IMR-90 (cell line): Measurements from ENCODE around the gene SLC8A3. TPM values are rescaled to one million over a fixed set of nuclear protein-coding genes. Genes with fewer than 3 reads are reported as not detected.

Experiments
- ATAC-seq: fragments of 200-7000 bp; cut with Tn5 transposase; 2 replicates; pipeline ENCODE4 v1.9.1; 2020; ENCODE audit warnings: low read depth, mild to moderate bottlenecking, moderate library complexity
- BruUV-seq: library from RNA; stranded (reverse); fragments of 400-500 nt; replicated peaks from 2 replicates; lab custom pipeline; 2021; lab: Mats Ljungman, UMichigan
- CTCF ChIA-PET: fragments of 300-600 bp; formaldehyde crosslinking; extraction: SDS; loops from one replicate; lab custom pipeline; 2021; ENCODE audit warnings: antibody characterized with exemption; lab: Yijun Ruan, JAX
- POLR2A ChIA-PET: fragments of 300-600 bp; sonication (Branson Sonifier 250); formaldehyde crosslinking; loops from one replicate; lab custom pipeline; 2022; ENCODE audit warnings: antibody characterized with exemption; ENCODE audit not compliant: unreplicated experiment; lab: Charles Lee
- DNase-seq: peaks from one replicate; pipeline ENCODE4 v3.0.0; 2013
- H2AFZ ChIP-seq: replicated peaks from 2 replicates; pipeline ENCODE3; 2013; ENCODE audit warnings: low read length, mild to moderate bottlenecking; ENCODE audit not compliant: poor library complexity
- H2AK5ac ChIP-seq: 2 replicates; pipeline ENCODE4 v1.6.1; 2013; ENCODE audit warnings: low read depth, low read length, inconsistent platforms
- H2AK9ac ChIP-seq: replicated peaks from 2 replicates; pipeline ENCODE3; 2013; ENCODE audit warnings: mild to moderate bottlenecking, low read depth, low read length, moderate library complexity; ENCODE audit not compliant: poor library complexity
- H2BK120ac ChIP-seq: 2 replicates; pipeline ENCODE4 v1.6.1; 2013; ENCODE audit warnings: low read depth, low read length, inconsistent platforms
- H2BK15ac ChIP-seq: 3 replicates; pipeline ENCODE4 v1.6.1; 2013; ENCODE audit warnings: low read depth, low read length, inconsistent platforms
- H2BK20ac ChIP-seq: 2 replicates; pipeline ENCODE4 v1.6.1; 2013; ENCODE audit warnings: low read depth, mild to moderate bottlenecking, inconsistent platforms, low read length, moderate library complexity
- H2BK5ac ChIP-seq: 2 replicates; pipeline ENCODE4 v1.6.1; 2013; ENCODE audit warnings: mild to moderate bottlenecking, low read depth, low read length, inconsistent platforms; ENCODE audit not compliant: poor library complexity, severe bottlenecking
- H3K14ac ChIP-seq: replicated peaks from 2 replicates; pipeline ENCODE4 v1.6.1; 2013; ENCODE audit warnings: low read depth, low read length, inconsistent platforms
- H3K18ac ChIP-seq: 2 replicates; pipeline ENCODE4 v1.6.1; 2013; ENCODE audit warnings: low read depth, low read length, control low read depth
- H3K23ac ChIP-seq: 2 replicates; pipeline ENCODE4 v1.6.1; 2013; ENCODE audit warnings: low read depth, low read length, inconsistent platforms
- H3K27ac ChIP-seq: 2 replicates; pipeline ENCODE4 v1.5.1; 2013; ENCODE audit warnings: mild to moderate bottlenecking, control low read depth, low read length; ENCODE audit not compliant: insufficient read depth
- H3K27me3 ChIP-seq: 2 replicates; pipeline ENCODE4 v1.6.1; 2013; ENCODE audit warnings: low read length; ENCODE audit not compliant: control insufficient read depth, insufficient read depth
- H3K36me3 ChIP-seq: 2 replicates; pipeline ENCODE4 v1.6.1; 2013; ENCODE audit warnings: low read length, mixed read lengths; ENCODE audit not compliant: control insufficient read depth, insufficient read depth
- H3K4ac ChIP-seq: 2 replicates; pipeline ENCODE4 v1.6.1; 2013; ENCODE audit warnings: low read depth, low read length, inconsistent platforms
- H3K4me1 ChIP-seq: 2 replicates; pipeline ENCODE4 v1.6.1; 2013; ENCODE audit warnings: low read length, mixed read lengths; ENCODE audit not compliant: control insufficient read depth, insufficient read depth
- H3K4me2 ChIP-seq: 2 replicates; pipeline ENCODE4 v1.6.1; 2013; ENCODE audit warnings: low read depth, mild to moderate bottlenecking, control low read depth, low read length, moderate library complexity
- H3K4me3 ChIP-seq: 2 replicates; pipeline ENCODE4 v1.5.1; 2013; ENCODE audit warnings: low read depth, mild to moderate bottlenecking, control low read depth, low read length, moderate library complexity; ENCODE audit not compliant: insufficient read depth
- H3K56ac ChIP-seq: 2 replicates; pipeline ENCODE4 v1.6.1; 2013; ENCODE audit warnings: low read length, inconsistent platforms; ENCODE audit not compliant: insufficient read depth; ENCODE audit errors: extremely low read depth
- H3K79me1 ChIP-seq, 2 experiments: 2 replicates each; pipeline ENCODE4 v1.6.1; 2013; ENCODE audit warnings: low read length in 2 of 2, inconsistent platforms in 1 of 2, low read depth in 1 of 2
- H3K9ac ChIP-seq: 2 replicates; pipeline ENCODE4 v1.6.1; 2013; ENCODE audit warnings: low read depth, low read length, control low read depth
- H3K9me1 ChIP-seq: 2 replicates; pipeline ENCODE4 v1.6.1; 2013; ENCODE audit warnings: low read length, inconsistent platforms; ENCODE audit not compliant: insufficient read depth
- H3K9me3 ChIP-seq: 2 replicates; pipeline ENCODE4 v1.6.1; 2013; ENCODE audit warnings: low read length; ENCODE audit not compliant: control insufficient read depth, insufficient read depth
- H4K20me1 ChIP-seq: 2 replicates; pipeline ENCODE4 v1.6.1; 2013; ENCODE audit warnings: low read length, inconsistent platforms; ENCODE audit not compliant: insufficient read depth
- H4K5ac ChIP-seq: 2 replicates; pipeline ENCODE4 v1.6.1; 2013; ENCODE audit warnings: mild to moderate bottlenecking, low read depth, low read length, control low read depth
- H4K8ac ChIP-seq, 2 experiments: 2 replicates each; pipeline ENCODE4 v1.6.1; 2013; ENCODE audit warnings: low read depth in 2 of 2, low read length in 2 of 2, control low read depth in 1 of 2, inconsistent platforms in 1 of 2
- H4K91ac ChIP-seq: 2 replicates; pipeline ENCODE4 v1.6.1; 2013; ENCODE audit warnings: low read depth, low read length, inconsistent platforms; ENCODE audit not compliant: insufficient read depth
- BHLHE40 ChIP-seq: fragments of 150-350 bp; IDR thresholded peaks from 2 replicates; pipeline ENCODE4 v1.6.1; 2016; ENCODE audit warnings: mild to moderate bottlenecking, low read depth, low read length
- CHD1 ChIP-seq: IDR thresholded peaks from 2 replicates; pipeline ENCODE4 v1.6.1; 2012; ENCODE audit warnings: low read depth, low read length, improper control_type of control experiment
- CTCF ChIP-seq: conservative IDR thresholded peaks from 2 replicates; pipeline ENCODE4 v1.5.1; 2012; ENCODE audit warnings: mild to moderate bottlenecking, low read depth, low read length, improper control_type of control experiment
- ELK1 ChIP-seq: fragments of 150-350 bp; IDR thresholded peaks from 2 replicates; pipeline ENCODE4 v1.6.1; 2016; ENCODE audit warnings: low read depth, mild to moderate bottlenecking, low read length, moderate library complexity, borderline replicate concordance
- MAZ ChIP-seq: IDR thresholded peaks from 2 replicates; pipeline ENCODE4 v1.6.1; 2012; ENCODE audit warnings: low read depth, mild to moderate bottlenecking, low read length, improper control_type of control experiment, moderate library complexity, borderline replicate concordance
- NFE2L2 ChIP-seq: fragments of 150-350 bp; IDR thresholded peaks from 2 replicates; pipeline ENCODE4 v1.6.1; 2016; ENCODE audit warnings: low read depth, mild to moderate bottlenecking, low read length
- POLR2A ChIP-seq: IDR thresholded peaks from 2 replicates; pipeline ENCODE4 v1.6.1; 2012; ENCODE audit warnings: mild to moderate bottlenecking, low read depth, low read length
- RAD21 ChIP-seq: IDR thresholded peaks from 2 replicates; pipeline ENCODE4 v1.6.1; 2012; ENCODE audit warnings: low read length, improper control_type of control experiment
- RCOR1 ChIP-seq: IDR thresholded peaks from 2 replicates; pipeline ENCODE4 v1.6.1; 2012; ENCODE audit warnings: mild to moderate bottlenecking, low read length, improper control_type of control experiment; ENCODE audit not compliant: insufficient replicate concordance
- USF2 ChIP-seq: fragments of 150-350 bp; IDR thresholded peaks from 2 replicates; pipeline ENCODE4 v1.6.1; 2017; ENCODE audit warnings: mild to moderate bottlenecking, antibody characterized with exemption, low read length, low read depth
- WGBS, 2 experiments: methylation state at CpG; one replicate each; pipeline versions ENCODE4 v1.1.5 to v1.1.7; 2013; ENCODE audit warnings: missing lambda C conversion rate in 2 of 2; ENCODE audit not compliant: insufficient read length in 1 of 2; ENCODE audit errors: extremely low coverage in 2 of 2; 5-methylcytosine and 5-hydroxymethylcytosine counted together
- dilution Hi-C: fragments of 300-500 bp; cut with HindIII; formaldehyde crosslinking; loops from one replicate; pipeline ENCODE4 v1.14.3; 2018; ENCODE audit warnings: low sequenced_read_pairs; ENCODE audit not compliant: unreplicated experiment
- in situ Hi-C: fragments of 300-500 bp; cut with MboI; formaldehyde crosslinking; loops from 3 replicates; pipeline ENCODE4 v1.14.3; 2019; ENCODE audit warnings: low sequenced_read_pairs, inconsistent platforms, mixed read lengths
- intact Hi-C: fragments of 100-400 bp; cut with micrococcal nuclease; formaldehyde crosslinking; loops from 2 replicates; pipeline ENCODE4 v1.10.0; 2022
- polyA plus RNA-seq, 3 experiments: library from polyadenylated mRNA; depleted of rRNA; stranded (reverse); fragments of >200 nt; gene quantifications; 2 replicates each; pipeline ENCODE4 v1.2.3, GENCODE V29; 2012; ENCODE audit warnings: low replicate concordance in 1 of 3
- total RNA-seq: library from RNA; depleted of rRNA; stranded (reverse); fragments of >200 nt; gene quantifications from 2 replicates; pipeline ENCODE4 v1.2.3, GENCODE V29; 2012

SLC8A3 gene
- total and polyA plus RNA-seq, 2 of the 4 experiments (the other 2 are of a cell fraction) = under 0.01 TPM; not detected in 1

GRCh38 chr14:70022771-70023445 is 165.8 kb downstream of the SLC8A3 start:
- Histone ChIP-seq H3K4me1 (peaks cover 6% of the 10 kb centered on the region), H3K27ac (no peak overlapping the region), H2AFZ (peak overlapping the region; percentile 16), H3K23ac (no peak overlapping the region), H3K9ac (no peak overlapping the region), H4K20me1 (no peaks in the 10 kb centered on the region), H3K56ac (no peak overlapping the region), H3K36me3 (peaks cover 3% of the 10 kb centered on the region; the same call in 1 of the 2 replicates), H4K5ac (no peak overlapping the region), H3K9me1 (peaks cover 3% of the 10 kb centered on the region; the same call in 1 of the 2 replicates), H2BK120ac (no peak overlapping the region), H3K9me3 (no peaks in the 10 kb centered on the region), H4K8ac (no peak overlapping the region), H3K14ac (no peak overlapping the region), H3K18ac (no peak overlapping the region), H2BK5ac (no peak overlapping the region), H3K4ac (no peak overlapping the region), H3K4me3 (no peak overlapping the region), H3K27me3 (no peaks in the 10 kb centered on the region), H2AK9ac (no peak overlapping the region), H4K91ac (no peak overlapping the region), H2BK15ac (no peak overlapping the region), H2BK20ac (no peak overlapping the region), H3K79me1 (no peaks in the 10 kb centered on the region), H3K4me2 (no peak overlapping the region), H2AK5ac (no peak overlapping the region)
- POLR2A ChIA-PET = no interaction called here
- BruUV-seq = no TSS peak
- CTCF ChIA-PET = interaction anchor here (0.6 kb wide), 1 partner anchor 575 kb away, joined by 4 read pairs; no protein-coding TSS in a partner anchor
- 70% methylated on average over 7 of the region's 15 CpGs; no CpG with 5 or more reads in 1 of the 2 experiments for WGBS, 2 experiments
- ATAC-seq (no peak), DNase-seq (no peak)
- dilution Hi-C loops = no loop called here
- in situ Hi-C loops = loop anchor here (25.0 kb wide), 1 partner anchor 436 kb away; no protein-coding TSS in a partner anchor
- TF ChIP-seq POLR2A = no peak
- TF ChIP-seq RAD21 = no peak
- no peak for TF ChIP-seq NFE2L2
- TF ChIP-seq RCOR1 = no peak
- TF ChIP-seq MAZ = no peak
- no peak for TF ChIP-seq BHLHE40
- TF ChIP-seq USF2 = no peak
- no peak for TF ChIP-seq CHD1
- no peak for TF ChIP-seq CTCF
- no peak for TF ChIP-seq ELK1
- intact Hi-C loops = no loop called here
